GM12878 (cell line): Measurements from ENCODE around the gene KCNV2. TPM values are rescaled to one million over a fixed set of nuclear protein-coding genes. Genes with fewer than 3 reads are reported as not detected.

ENCODE experiments used
- ATAC-seq: fragments of 200-7000 bp; cut with Tn5 transposase; 3 replicates; pipeline ENCODE4 v1.9.1; 2020; ENCODE audit warnings: mild to moderate bottlenecking, moderate library complexity
- BruUV-seq: library from RNA; stranded (reverse); fragments of 400-500 nt; replicated peaks from 2 replicates; lab custom pipeline; 2021; lab: Mats Ljungman, UMichigan
- CTCF ChIA-PET: fragments of 300-600 bp; sonication (Branson Sonifier 250); formaldehyde crosslinking; extraction: SDS; loops from one replicate; lab custom pipeline; 2021; ENCODE audit warnings: inconsistent platforms; lab: Yijun Ruan, JAX
- POLR2A ChIA-PET: fragments of 350-600 bp; formaldehyde crosslinking; extraction: SDS; loops from one replicate; lab custom pipeline; 2021; ENCODE audit warnings: inconsistent platforms; lab: Charles Lee
- RAD21 ChIA-PET: fragments of 300-600 bp; sonication (Branson Sonifier 250); formaldehyde crosslinking; loops from one replicate; lab custom pipeline; 2023; ENCODE audit warnings: antibody characterized with exemption; ENCODE audit not compliant: unreplicated experiment; lab: Charles Lee
- SMC1A ChIA-PET: fragments of 300-600 bp; sonication (Branson Sonifier 250); formaldehyde crosslinking; loops from one replicate; lab custom pipeline; 2023; ENCODE audit not compliant: unreplicated experiment, uncharacterized antibody; lab: Charles Lee
- DNase-seq: peaks from one replicate; pipeline ENCODE4 v3.0.0-alpha.2; 2011; ENCODE audit warnings: low read depth, low spot score
- FAIRE-seq: peaks from 3 replicates; lab custom pipeline; 2011; peaks lifted over from hg19 to GRCh38; lab: Jason Lieb, UNC
- H2AFZ ChIP-seq: 2 replicates; pipeline ENCODE4 v1.6.0; 2011; ENCODE audit warnings: low read depth, low read length, control low read depth; ENCODE audit not compliant: control insufficient read depth
- H3K27ac ChIP-seq: 2 replicates; pipeline ENCODE4 v1.5.1; 2011; ENCODE audit warnings: control low read depth; ENCODE audit not compliant: control insufficient read depth, insufficient read depth
- H3K27me3 ChIP-seq, 2 experiments: replicated peaks in 1 of 2; 2 replicates each; pipeline versions ENCODE4 v1.6.0 to v1.6.1; 2011; ENCODE audit warnings: low read length in 1 of 2; ENCODE audit not compliant: control insufficient read depth in 2 of 2, insufficient read depth in 2 of 2
- H3K36me3 ChIP-seq, 2 experiments: 2 replicates each; pipeline ENCODE4 v1.5.1; 2011; ENCODE audit warnings: low read length in 1 of 2; ENCODE audit not compliant: control insufficient read depth in 2 of 2, insufficient read depth in 2 of 2
- H3K4me1 ChIP-seq: 2 replicates; pipeline ENCODE4 v1.6.1; 2011; ENCODE audit warnings: mild to moderate bottlenecking, low read length, moderate library complexity, mixed read lengths; ENCODE audit not compliant: control insufficient read depth, insufficient read depth
- H3K4me2 ChIP-seq: 2 replicates; pipeline ENCODE4 v1.6.0; 2011; ENCODE audit warnings: control low read depth; ENCODE audit not compliant: control insufficient read depth, insufficient read depth
- H3K4me3 ChIP-seq: fragments of 200-600 bp; sonication (generic); 2 replicates; pipeline ENCODE4 v1.5.1; 2016
- H3K79me2 ChIP-seq: 2 replicates; pipeline ENCODE4 v1.6.0; 2011; ENCODE audit warnings: low read length; ENCODE audit not compliant: control insufficient read depth, insufficient read depth
- H3K9ac ChIP-seq: 2 replicates; pipeline ENCODE4 v1.8.0; 2011; ENCODE audit warnings: low read length, control low read depth, mixed read lengths; ENCODE audit not compliant: control insufficient read depth, insufficient read depth
- H3K9me3 ChIP-seq: replicated peaks from 3 replicates; pipeline ENCODE4 v1.5.1; 2011; ENCODE audit warnings: mild to moderate bottlenecking, low read length; ENCODE audit not compliant: control insufficient read depth, insufficient read depth
- H4K20me1 ChIP-seq: 2 replicates; pipeline ENCODE4 v1.6.0; 2011; ENCODE audit not compliant: control insufficient read depth, insufficient read depth
- FOS ChIP-seq: IDR thresholded peaks from 3 replicates; pipeline ENCODE4 v1.6.1; 2011; ENCODE audit warnings: borderline replicate concordance; ENCODE audit not compliant: insufficient read length; ENCODE audit errors: extremely low read depth
- HCFC1 ChIP-seq: fragments of 150-350 bp; IDR thresholded peaks from 2 replicates; pipeline ENCODE4 v1.6.1; 2014; ENCODE audit warnings: low read length
- NFYB ChIP-seq: IDR thresholded peaks from 2 replicates; pipeline ENCODE4 v1.6.1; 2011; ENCODE audit warnings: low read depth, mild to moderate bottlenecking, low read length, improper control_type of control experiment, moderate library complexity; ENCODE audit not compliant: insufficient read depth
- PKNOX1 ChIP-seq: fragments of 450-650 bp; IDR thresholded peaks from 2 replicates; pipeline ENCODE4 v1.6.1; 2016; ENCODE audit warnings: mild to moderate bottlenecking
- POU2F2 ChIP-seq: IDR thresholded peaks from 3 replicates; pipeline ENCODE4 v1.6.1; 2011; ENCODE audit warnings: low read depth, mild to moderate bottlenecking, low read length, borderline replicate concordance
- SPI1 ChIP-seq: IDR thresholded peaks from 2 replicates; pipeline ENCODE4 v1.6.1; 2011; ENCODE audit warnings: low read depth, mild to moderate bottlenecking, low read length, moderate library complexity, borderline replicate concordance; ENCODE audit not compliant: insufficient read depth
- TCF12 ChIP-seq: IDR thresholded peaks from 2 replicates; pipeline ENCODE4 v1.6.1; 2011; ENCODE audit warnings: low read depth, mild to moderate bottlenecking, low read length
- ZNF622 ChIP-seq: fragments of 450-650 bp; IDR thresholded peaks from 2 replicates; pipeline ENCODE4 v1.6.1; 2017; ENCODE audit warnings: mild to moderate bottlenecking, inconsistent platforms
- WGBS: methylation state at CpG from one replicate; pipeline ENCODE4 v1.1.6; 2016; ENCODE audit warnings: low lambda C conversion rate; ENCODE audit not compliant: insufficient replicate concordance, insufficient coverage; ENCODE audit errors: missing lambda C conversion rate; 5-methylcytosine and 5-hydroxymethylcytosine counted together
- in situ Hi-C: fragments of 300-500 bp; cut with MboI; formaldehyde crosslinking; loops from 9 replicates; pipeline ENCODE4 v1.14.3; 2018; ENCODE audit warnings: mixed read lengths
- intact Hi-C: fragments of 100-400 bp; cut with micrococcal nuclease; formaldehyde crosslinking; loops from one replicate; pipeline ENCODE4 v1.14.2; 2022; ENCODE audit not compliant: unreplicated experiment
- polyA plus RNA-seq, 11 experiments: library from polyadenylated mRNA; depleted of rRNA in 4 of 11; unstranded in 6 of 11; stranded (reverse) in 5 of 11; fragments of >200 nt; fragmentation: Nextera tagmentation in 4 of 11; fragmentation: Illumina TruSeq in 1 of 11; extraction: Ambion mirVana in 4 of 11; extraction: Trizol in 1 of 11; gene quantifications; 1 replicate in 1 of 11; 2 replicates in 10 of 11; pipeline versions ENCODE4 v1.2.1 to v1.2.3, GENCODE V29; 2011 to 2016; ENCODE audit warnings: inconsistent platforms in 2 of 11, missing spikeins in 2 of 11, low read depth in 1 of 11
- total RNA-seq, 4 experiments: library from RNA; depleted of rRNA in 3 of 4; stranded (reverse); fragments of >200 nt in 3 of 4; fragmentation: Illumina TruSeq in 1 of 4; extraction: Trizol in 1 of 4; gene quantifications; 2 replicates each; pipeline versions ENCODE4 v1.2.1 to v1.2.3, GENCODE V29; 2013 to 2021
- TF ChIP-seq, protein P1 (sequence below): fragments of 450-650 bp; IDR thresholded peaks from 2 replicates; pipeline ENCODE4 v1.6.1; 2017; ENCODE audit warnings: antibody characterized with exemption, mild to moderate bottlenecking, moderate library complexity
- TF ChIP-seq, protein P2 (sequence below): IDR thresholded peaks from 2 replicates; pipeline ENCODE4 v1.6.1; 2011; ENCODE audit warnings: borderline replicate concordance, low read depth, mild to moderate bottlenecking, moderate library complexity, low read length; ENCODE audit not compliant: insufficient read depth, poor library complexity, severe bottlenecking

The KCNV2 gene
- total and polyA plus RNA-seq, 10 of the 15 experiments (the other 5 are each of a cell fraction or from before 2014, with no cell fraction given), result 0.04 to 0.37 (median 0.09) TPM; not detected in 4

GRCh38 chr9:2709645-2710101 lies 7.6 kb upstream of the KCNV2 start:
- TF ChIP-seq POU2F2 (peak; percentile 68; the same call in 1 of the 3 replicates), PKNOX1 (peak; percentile 65), NFYB (0 out of 2 replicates have a peak, but pooled peaks have one; percentile 30), FOS (no peak)
- TF ChIP-seq, all 136 proteins: peak for 3
- Histone ChIP-seq H3K9me3 (no peaks in the 10 kb centered on the region), H3K27me3 (no peaks in the 10 kb centered on the region), H3K27ac (no peak overlapping the region), H3K4me2 (peak overlapping the region; percentile 42; the same call in 1 of the 2 replicates), H3K79me2 (no peaks in the 10 kb centered on the region), H4K20me1 (no peaks in the 10 kb centered on the region), H3K4me1 (no peaks in the 10 kb centered on the region; the same call in 1 of the 2 replicates), H3K9ac (no peak overlapping the region), H3K36me3 (no peaks in the 10 kb centered on the region), H2AFZ (peak overlapping the region; percentile 23), H3K4me3 (no peak overlapping the region)
- ATAC-seq (peak; percentile 76), DNase-seq (no peak), FAIRE-seq (peak; percentile 49)
- BruUV-seq, result no TSS peak
- intact Hi-C loops (no loop called here), in situ Hi-C loops (no loop called here)
- ChIA-PET POLR2A (no interaction called here), SMC1A (interaction anchor here (0.7 to 1.6 kb wide), 7 partner anchors 10 to 531 kb away, joined by 3 to 7 read pairs (median 3); no protein-coding TSS in a partner anchor), RAD21 (no interaction called here), CTCF (interaction anchor here (1.9 kb wide), 1 partner anchor 18 kb away, joined by 10 read pairs; no protein-coding TSS in a partner anchor)
- 4% methylated on average over 2 of the region's 2 CpGs for WGBS

DNA sequence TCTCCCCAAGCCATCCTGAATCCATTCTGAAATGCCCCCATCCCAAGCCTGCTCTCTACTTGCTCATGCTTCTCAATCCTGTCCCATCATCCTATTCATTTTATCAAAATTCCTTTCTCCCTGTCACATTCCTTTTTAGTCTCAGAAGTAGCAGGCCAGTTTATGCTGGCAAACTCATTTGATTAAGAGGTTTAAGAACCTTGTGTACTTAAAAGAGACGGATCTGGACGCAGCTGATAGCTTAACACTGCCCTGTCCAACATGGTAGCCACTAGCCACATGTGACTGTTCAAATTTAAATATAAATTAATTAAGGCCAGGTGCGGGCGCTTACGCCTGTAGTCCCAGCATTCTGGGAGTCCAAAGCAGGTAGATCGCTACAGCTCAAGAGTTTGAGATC lies 5.6 kb upstream of the KCNV2 start:
- Histone ChIP-seq H3K36me3 (no peaks in the 10 kb centered on the region), H3K27me3 (no peaks in the 10 kb centered on the region), H3K4me1 (no peaks in the 10 kb centered on the region; the same call in 1 of the 2 replicates), H2AFZ (no peak overlapping the region), H3K9me3 (no peaks in the 10 kb centered on the region), H3K27ac (no peak overlapping the region), H3K4me3 (no peak overlapping the region), H3K79me2 (no peaks in the 10 kb centered on the region), H3K4me2 (no peak overlapping the region), H3K9ac (no peak overlapping the region), H4K20me1 (no peaks in the 10 kb centered on the region)
- BruUV-seq, result no TSS peak
- ChIA-PET RAD21 (interaction anchor here (1.3 kb wide), 1 partner anchor 12 kb away, joined by 3 read pairs; no protein-coding TSS in a partner anchor), POLR2A (interaction anchor here (0.7 kb wide), 1 partner anchor 165 kb away, joined by 5 read pairs; no protein-coding TSS in a partner anchor), CTCF (interaction anchor here (1.9 kb wide), 1 partner anchor 16 kb away, joined by 10 read pairs; no protein-coding TSS in a partner anchor), SMC1A (interaction anchor here (0.6 to 1.3 kb wide), 2 partner anchors 16 to 232 kb away, joined by 3 to 4 read pairs; no protein-coding TSS in a partner anchor)
- in situ Hi-C loops, result no loop called here
- intact Hi-C loops, result no loop called here
- FAIRE-seq (no peak), DNase-seq (no peak), ATAC-seq (no peak)
- 96% methylated on average over 6 of the region's 6 CpGs for WGBS
- no peak for TF ChIP-seq TCF12
- TF ChIP-seq SPI1, result no peak
- no peak for TF ChIP-seq ZNF622
- TF ChIP-seq, protein P1, sequence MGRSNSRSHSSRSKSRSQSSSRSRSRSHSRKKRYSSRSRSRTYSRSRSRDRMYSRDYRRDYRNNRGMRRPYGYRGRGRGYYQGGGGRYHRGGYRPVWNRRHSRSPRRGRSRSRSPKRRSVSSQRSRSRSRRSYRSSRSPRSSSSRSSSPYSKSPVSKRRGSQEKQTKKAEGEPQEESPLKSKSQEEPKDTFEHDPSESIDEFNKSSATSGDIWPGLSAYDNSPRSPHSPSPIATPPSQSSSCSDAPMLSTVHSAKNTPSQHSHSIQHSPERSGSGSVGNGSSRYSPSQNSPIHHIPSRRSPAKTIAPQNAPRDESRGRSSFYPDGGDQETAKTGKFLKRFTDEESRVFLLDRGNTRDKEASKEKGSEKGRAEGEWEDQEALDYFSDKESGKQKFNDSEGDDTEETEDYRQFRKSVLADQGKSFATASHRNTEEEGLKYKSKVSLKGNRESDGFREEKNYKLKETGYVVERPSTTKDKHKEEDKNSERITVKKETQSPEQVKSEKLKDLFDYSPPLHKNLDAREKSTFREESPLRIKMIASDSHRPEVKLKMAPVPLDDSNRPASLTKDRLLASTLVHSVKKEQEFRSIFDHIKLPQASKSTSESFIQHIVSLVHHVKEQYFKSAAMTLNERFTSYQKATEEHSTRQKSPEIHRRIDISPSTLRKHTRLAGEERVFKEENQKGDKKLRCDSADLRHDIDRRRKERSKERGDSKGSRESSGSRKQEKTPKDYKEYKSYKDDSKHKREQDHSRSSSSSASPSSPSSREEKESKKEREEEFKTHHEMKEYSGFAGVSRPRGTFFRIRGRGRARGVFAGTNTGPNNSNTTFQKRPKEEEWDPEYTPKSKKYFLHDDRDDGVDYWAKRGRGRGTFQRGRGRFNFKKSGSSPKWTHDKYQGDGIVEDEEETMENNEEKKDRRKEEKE, result no peak
- TF ChIP-seq, protein P2, sequence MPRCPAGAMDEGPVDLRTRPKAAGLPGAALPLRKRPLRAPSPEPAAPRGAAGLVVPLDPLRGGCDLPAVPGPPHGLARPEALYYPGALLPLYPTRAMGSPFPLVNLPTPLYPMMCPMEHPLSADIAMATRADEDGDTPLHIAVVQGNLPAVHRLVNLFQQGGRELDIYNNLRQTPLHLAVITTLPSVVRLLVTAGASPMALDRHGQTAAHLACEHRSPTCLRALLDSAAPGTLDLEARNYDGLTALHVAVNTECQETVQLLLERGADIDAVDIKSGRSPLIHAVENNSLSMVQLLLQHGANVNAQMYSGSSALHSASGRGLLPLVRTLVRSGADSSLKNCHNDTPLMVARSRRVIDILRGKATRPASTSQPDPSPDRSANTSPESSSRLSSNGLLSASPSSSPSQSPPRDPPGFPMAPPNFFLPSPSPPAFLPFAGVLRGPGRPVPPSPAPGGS, result no peak
- no peak for TF ChIP-seq HCFC1
